GM18508 (cell line): Measurements from ENCODE around the gene RAB12.
"Not testable (repeated sequence)": the region's sequence is repeated elsewhere in the genome, so short reads cannot be mapped to it uniquely, and the experiment has no call there.

Experiments used
- ATAC-seq: cut with Tn5 transposase; IDR thresholded peaks from one replicate; pipeline ENCODE4 v1.9.1; 2021; ENCODE audit warnings: moderate number of reproducible peaks; ENCODE audit not compliant: insufficient read depth, unreplicated experiment

Gene RAB12

DNA sequence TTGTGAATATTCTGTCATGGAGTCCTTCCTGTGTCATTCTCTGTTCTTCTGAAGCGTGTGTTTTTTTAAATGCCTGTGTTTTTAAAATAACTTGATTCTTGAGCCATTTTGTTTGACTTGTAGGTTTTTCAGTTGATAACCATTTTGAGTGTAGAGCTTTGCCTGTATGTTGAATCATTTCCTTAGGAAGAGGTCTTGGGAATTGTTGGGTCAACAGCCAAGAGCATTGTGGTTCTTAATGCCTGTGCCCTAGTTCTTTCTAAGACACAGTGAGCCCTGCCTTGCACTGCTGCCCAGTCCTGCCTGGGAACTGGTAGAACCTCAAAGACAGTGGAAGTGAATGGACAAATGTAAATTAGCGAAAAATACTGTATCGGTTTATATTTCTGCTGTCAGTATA, 25.9 kb downstream of the RAB12 start:
- no peak for ATAC-seq

DNA sequence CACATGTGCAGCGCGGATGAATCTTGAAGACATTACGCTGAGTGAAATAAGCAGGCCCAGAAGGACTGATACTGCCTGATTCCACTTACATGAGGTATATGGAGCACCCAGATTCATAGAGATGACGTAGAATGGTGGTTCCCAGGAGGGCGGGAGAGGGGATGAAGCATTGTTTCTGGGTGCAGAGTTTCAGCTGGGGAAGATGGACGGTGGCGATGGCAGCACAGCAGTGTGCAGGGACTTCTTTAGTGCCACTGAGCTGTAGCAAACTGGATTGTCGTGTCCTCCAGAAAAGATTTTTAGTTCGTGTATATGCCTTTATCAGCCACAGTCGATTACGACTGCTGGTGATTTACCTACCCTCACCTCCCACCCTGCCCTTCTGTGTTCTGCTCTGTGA, 30.5 kb downstream of the RAB12 start:
- no peak for ATAC-seq

DNA sequence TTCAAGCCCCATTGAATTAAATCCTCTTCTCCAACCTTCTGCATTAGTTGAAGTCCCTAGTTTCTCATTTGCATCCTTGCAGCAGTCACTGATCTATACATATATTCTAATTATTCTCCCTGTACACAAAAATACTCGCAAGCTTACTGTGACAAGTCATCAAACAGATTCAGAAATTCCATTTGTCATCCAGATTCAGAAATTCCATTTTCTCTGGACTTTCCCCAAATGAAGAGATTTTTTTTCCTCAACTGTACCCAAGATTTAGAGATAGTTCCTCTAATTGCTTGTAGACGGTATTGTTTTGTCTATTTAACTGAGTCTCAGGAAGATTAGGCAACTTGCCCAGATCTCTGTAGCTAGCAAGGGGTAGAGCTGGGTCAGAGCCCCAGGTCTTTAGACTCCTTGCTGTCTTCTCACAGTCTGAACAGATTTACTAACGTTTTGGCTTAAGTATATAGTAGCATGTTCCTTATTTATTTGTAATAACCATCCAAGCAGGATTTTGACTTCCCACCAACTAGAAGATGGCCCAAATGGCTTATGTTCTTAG, 34.2 kb downstream of the RAB12 start:
- ATAC-seq = no peak

DNA sequence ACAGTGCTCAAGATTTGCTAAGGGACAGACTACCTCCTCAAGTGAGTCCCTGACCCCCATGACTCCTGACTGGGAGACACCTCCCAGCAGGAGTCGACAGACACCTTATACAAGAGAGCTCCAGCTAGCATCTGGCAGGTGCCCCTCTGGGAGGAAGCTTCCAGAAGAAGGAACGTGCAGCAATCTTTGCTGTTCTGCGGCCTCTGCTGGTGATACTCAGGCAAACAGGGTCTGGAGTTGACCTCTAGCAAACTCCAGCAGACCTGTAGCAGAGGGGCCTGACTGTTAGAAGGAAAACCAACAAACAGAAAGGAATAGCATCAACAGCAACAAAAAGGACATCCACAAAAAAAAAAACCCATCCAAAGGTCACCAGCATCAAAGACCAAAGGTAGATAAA, 38.1 kb downstream of the RAB12 start:
- ATAC-seq = not testable (repeated sequence)

DNA sequence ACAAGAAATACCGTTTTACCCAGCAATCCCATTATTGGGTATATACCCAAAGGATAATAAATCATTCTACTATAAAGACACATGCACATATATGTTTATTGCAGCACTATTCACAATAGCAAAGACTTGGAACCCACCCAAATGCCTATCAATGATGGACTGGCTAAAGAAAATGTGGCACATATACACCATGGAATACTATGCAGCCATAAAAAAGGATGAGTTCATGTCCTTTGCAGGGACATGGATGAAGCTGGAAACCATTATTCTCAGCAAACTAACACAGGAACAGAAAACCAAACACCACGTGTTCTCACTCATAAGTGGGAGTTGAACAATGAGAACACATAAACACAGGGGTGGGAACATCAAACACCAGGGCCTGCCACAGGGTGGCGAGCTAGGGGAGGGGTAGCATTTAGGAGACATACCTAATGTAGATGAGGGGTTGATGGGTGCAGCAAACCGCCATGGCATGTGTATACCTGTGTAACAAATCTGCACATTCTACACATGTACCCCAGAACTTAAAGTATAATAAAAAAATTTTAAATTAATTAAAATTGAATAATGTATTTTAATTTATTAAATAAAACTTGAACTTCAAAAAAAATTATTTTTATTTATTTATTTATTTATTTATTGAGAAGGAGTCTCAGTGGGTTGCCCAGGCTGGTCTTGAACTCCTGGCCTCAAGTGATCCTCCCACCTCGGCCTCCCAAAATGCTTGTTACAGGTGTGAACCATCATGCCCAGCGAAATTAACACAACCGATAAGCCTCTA, 42.4 kb downstream of the RAB12 start:
- not testable (repeated sequence) for ATAC-seq

DNA sequence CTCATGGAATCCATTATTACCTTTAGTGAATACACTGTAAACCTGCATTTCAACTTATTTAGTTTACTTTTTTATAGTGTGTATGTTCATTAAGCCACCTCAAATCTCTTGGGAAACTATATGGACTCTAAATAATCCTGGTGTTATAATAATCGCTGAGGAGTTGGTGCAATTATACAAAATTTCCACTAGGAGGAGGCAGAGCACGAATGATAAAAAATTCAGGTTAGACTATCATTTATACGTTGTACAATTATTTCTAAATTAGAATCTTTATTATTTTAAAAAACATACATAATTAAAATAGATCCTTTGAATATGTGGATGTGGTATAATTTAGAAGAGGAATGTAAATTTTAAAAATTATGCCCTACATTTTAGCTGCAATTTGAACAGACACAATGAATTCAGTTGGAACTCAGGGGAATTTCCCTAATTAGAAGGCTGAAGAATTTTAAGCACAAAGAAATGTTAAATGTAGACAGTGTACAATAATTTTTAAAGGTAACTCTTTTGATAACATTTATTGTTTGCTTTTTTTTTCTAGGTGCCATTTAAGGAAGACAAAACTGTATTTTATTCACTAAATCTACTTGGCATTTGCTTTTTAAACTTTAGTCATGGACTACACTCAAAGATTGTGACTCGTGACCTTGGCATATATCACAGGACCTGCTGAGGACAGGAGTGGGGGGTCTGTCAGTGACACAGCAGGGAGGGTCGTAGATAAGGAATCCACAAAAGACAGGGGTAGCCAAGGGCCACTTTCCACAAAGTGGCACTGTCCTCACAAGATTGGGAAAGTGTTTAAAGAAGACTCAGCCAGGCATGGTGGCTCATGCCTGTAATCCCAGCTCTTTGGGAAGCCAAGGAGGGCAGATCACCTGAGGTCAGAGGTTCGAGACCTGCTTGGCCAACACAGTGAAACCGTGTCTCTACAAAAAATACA, 45.5 kb downstream of the RAB12 start:
- no peak for ATAC-seq

DNA sequence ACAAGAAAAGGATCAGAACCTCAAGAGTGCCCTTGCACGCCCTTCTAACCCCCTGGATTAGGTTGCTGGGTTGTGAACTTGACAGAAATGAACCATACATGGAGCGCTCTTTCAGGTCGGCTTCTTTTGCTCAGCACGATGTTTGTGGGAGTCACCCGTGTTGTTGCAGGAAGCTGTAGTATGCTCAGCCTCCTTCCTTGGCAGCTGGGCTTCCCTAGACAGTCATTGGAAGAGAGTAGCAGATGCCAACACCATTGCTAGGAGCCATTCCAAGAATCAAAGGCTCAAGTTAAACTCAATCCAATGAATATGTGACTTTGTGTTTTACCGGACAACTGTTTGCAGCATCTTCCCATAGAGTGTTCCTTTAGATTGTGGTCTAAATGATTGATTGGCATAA, 47.0 kb downstream of the RAB12 start:
- ATAC-seq = no peak

DNA sequence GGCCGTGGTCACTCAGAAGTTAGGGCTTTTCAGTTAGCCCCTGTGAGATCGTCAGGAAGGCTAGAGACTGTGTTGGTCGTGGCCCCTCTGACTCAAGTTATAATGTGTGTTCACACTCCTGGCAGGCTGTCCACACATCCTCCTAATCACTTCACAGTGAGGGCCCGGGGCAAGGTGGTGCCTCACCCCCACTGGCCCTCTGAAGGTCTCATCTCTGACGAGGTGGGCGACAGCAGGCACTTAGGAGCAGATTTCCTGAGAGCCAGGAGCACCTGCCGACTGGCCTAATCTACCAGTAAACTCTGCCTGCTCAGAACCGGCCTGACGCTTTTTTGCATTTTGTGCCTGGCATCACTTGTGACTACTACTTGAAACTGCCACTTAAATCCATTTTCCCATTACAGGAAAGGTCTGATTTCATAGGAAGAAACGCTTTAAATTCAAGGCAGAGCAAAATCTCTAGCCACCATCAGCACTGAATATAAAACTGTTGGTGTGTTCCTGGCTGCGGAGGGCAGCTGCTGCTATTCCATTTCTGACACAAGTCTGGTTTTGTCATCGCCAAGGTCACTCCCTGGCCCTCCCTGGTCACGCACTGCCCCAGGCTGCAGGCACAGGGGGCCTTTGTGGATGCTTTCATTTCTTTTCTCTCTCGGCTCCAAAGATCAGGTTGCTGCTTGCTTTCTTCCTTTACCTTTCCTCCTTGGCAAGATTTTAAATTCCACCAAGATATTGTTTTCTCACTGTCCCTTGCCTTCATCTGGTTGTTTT, 48.0 kb downstream of the RAB12 start:
- no peak for ATAC-seq

DNA sequence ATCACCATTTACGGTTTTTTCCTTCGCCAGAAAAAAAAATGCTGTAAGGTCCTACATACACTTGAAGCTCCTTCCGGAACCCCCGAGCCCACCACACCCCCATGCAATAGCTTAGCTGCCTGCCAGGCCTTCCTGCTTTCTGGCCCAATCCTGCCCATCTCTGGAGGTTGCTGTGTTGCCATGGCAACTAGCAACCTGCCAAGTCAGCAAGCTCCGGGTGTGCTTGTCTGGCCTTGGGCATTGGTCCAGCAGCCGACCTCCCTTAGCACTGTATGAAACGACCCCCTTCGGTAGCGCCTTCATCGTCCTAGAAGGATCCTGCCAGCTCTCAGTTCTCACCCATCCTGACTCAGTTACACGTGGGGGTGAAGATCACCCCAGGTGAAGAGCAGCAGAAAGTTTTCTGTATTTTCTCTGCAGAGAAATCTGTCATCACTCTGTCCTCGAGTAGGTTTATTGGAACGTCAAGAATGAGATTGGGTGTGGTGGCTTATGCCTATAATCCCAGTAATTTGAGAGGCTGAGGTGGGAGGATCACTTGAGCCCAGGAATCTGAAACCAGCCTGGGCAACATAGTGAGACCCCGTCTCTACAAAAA, 48.7 kb downstream of the RAB12 start:
- ATAC-seq = no peak

DNA sequence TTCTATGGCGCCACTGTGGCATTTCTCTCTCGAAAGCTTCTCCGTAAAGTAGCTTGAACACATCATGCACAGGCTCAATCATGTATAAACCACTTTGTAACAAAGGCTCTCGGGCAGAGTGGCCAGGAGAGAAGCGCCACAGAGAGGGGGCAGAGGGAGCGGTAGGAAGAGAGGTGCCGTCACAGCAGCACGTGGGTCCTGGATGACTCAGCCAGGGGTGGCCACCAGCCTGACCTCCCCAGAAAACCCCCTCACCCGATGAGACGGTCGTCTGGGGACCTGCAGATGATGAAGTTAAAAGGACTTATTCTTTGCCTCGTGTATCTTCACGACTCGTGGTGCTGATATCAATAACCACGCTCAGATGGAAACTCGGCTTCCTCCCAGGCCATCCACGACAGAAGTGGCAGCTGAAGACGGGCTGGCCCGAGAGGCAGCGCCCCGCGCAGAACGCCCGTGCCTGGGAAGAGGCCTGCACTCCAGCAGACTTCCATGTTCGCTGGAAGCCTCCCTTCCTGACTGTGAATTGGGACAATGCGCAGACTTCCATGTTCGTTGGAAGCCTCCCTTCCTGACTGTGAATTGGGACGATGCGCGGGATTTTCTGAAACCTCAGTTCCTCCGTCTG, 49.7 kb downstream of the RAB12 start:
- ATAC-seq = no peak

DNA sequence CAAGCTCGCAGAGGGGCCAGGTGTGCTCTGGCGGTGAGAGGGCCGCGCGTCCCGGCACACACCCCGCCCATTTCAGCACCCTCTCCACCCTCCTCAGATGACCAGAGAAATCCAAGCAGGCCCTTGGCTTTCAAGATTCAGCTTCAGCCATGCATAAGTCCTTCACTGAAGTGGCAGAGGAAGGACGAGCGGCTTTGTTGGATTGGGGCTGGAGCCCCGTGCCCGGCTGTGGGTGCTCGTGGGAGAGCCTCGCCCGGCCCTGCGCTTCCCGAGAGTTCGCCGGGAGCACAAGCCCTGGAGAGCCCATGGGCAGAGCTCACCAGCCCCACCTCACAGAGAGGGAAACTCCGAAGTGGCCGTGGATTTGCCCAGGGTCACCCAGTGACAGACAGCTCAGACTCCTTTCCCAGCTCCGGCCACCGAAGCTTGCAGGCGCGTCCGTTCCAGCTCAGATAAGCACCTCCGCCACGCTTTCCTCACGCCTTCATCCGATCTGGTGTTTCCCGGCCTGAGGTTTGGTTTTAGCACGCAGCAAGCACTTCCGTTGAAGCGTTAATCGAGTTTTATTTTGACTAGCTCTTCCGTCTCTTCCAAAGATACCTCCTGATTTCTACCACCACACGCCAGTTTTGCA, 50.5 kb downstream of the RAB12 start:
- ATAC-seq = no peak

DNA sequence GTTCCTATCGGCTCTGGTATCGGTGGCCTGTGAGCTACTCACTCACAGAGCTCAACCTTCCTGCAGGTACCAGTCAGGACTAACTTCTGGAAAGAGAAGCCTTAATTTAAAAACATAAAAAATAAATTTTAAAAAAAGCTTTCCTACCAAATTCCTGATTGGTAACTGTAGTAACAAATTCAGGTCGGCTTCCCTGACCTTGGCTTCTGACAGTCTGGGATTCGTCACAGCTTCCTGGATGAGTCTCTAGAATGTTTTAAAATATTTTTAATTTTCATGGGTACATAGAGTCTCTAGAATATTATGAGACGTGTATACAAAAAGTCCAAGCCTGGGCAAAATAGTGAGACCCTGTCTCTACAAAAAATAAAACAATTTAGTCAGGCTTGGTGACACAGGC, 51.1 kb downstream of the RAB12 start:
- no peak for ATAC-seq

DNA sequence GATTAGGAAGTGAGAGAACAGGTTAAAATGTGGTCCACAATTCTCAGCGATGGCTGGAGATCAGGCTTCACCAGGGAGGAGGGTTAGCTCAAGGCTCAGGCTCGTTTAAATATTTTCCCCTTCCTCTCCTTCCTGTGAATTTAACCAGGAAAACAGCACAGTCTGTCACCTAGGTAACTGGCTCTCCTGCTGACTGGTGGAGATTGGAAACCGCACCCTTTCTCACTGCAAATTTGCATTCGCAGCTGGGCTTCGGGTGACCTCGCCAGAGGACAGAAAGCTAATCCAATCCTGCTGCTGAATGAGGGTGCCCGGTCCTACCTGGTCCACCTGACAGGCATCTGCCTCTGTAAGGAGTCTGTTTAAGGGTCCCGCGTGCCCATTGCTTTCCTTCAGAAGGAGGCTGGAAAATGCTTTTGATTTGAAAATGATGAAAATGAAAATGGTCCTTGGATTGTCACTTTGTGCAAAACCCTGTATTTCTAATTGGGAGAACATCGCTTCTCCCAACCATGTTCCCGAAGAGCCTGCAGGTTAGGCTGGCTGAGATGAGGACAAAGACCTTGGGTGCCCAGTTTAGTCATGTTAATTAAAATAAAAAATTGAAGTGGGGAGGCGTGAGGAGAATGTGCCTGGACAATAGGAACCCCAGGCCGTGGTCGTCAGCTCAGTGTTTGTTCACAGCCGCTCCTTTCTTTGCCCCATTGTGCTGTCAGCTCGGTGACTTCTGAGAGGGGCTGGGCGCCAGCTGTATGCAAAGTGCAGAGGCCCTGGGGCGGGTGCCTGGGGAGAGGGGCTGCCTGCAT, 52.7 kb downstream of the RAB12 start:
- no peak for ATAC-seq

DNA sequence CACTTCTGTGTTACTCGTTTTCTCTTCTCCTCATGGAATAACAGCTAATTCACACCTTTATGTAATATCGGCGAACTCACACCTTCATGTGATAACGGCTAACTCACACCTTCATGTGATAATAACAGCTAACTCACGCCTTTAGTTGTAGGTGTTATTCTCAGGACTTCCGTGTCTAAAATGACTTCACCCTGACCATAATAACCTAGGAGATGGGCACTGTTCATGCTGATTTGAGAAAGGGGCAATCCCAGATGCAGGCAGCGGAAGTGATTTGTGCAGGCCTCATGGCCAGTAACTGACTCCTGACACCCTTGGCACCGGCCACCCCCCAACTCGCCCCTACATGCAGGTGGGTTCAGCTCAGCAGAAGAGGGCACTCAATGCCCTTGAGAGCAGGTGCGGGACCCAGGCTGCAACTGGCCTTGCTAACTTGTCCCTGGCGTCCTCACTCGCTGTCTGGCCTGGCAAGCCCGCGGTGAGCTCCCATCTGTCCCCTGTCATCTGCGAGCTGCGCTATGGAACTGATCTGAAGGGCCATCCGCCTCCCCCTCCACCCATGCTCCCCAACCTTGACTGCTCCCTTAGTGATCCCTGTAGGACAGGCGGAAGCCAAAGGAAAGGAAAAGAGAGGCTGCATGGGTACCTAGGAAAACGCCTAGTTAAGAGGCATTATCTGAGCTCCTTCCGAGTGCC, 53.5 kb downstream of the RAB12 start:
- no peak for ATAC-seq

DNA sequence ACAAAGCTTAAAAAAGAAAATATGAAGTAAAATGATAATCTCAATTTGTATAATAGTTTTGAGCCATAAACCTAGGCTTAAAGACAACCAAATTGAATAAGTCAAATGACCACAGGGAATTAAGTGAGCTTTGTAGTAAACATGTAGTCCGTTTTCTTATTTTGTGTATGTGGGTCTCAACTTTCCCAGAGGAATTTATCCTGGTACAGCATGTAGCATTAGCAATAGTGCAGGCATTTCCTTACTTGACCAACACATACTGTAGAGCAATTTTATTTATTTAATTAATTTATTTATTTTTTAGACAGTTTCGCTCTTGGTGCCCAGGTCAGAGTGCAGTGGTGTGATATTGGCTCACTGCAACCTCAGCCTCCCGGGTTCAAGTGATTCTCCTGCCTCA, 58.6 kb downstream of the RAB12 start:
- ATAC-seq = no peak

DNA sequence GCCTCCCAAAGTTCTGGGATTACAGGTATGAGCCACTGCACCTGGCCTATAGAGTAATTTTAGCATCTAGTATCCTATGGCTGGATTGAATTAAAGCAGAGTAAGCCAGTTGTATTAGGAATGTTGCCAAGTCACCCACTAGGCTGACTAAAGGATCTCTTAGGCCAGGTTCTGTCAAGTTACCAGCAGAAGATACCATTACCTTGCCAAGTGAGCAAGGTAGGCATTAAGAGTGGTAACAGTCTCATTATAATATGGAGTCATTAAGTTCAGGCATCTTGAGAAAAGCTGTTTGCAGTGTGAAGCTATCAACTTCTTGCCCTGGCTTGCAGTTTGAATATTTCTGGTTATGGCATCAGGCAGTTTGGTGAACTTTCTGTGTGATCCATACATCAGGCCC, 59.1 kb downstream of the RAB12 start:
- no peak for ATAC-seq

DNA sequence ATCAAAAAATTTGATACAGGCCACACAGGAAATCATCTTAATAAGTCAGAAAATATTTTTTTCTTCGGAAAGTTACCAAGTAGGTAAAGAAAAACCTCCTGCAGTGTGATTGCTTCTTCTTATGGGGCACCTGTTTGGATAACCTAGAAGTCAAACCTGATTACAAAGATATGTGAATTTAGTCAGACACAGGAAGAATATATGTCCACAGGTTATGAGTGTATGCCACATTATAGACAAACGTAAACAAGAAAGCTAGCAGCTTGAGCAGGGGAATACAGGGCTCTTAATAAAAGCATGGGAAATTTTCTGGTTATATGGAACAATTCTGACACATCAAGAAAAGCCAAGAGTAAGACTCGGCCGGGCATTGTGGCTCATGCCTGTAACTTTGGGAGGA, 60.3 kb downstream of the RAB12 start:
- ATAC-seq = no peak
